ENCODE data around the gene LINGO3.
"Not testable (repeated sequence)": the region's sequence is repeated elsewhere in the genome, so short reads cannot be mapped to it uniquely, and the experiment has no call there.

The LINGO3 gene

GRCh38 chr19:2308114-2308556 lies at the start of gene LINGO3:
Gene LINGO3 (minus strand): TSS chr19:2308154. CDS start chr19:2291776, 16,378 bp downstream.
- no peak for DNase-seq

- no peak for DNase-seq
Observed at GRCh38 chr19:2356036-2356646, 48.2 kb upstream of the LINGO3 start.

GRCh38 chr19:2355168-2356035 lies 47.4 kb upstream of the LINGO3 start:
- DNase-seq = no peak

GRCh38 chr19:2354670-2355069 lies 46.7 kb upstream of the LINGO3 start:
- no peak for DNase-seq

GRCh38 chr19:2353887-2354592 lies 46.1 kb upstream of the LINGO3 start:
- DNase-seq = no peak

GRCh38 chr19:2353159-2353886 lies 45.4 kb upstream of the LINGO3 start:
- no peak for DNase-seq

GRCh38 chr19:2352121-2352520 lies 44.2 kb upstream of the LINGO3 start:
- no peak for DNase-seq

GRCh38 chr19:2351591-2351990 lies 43.6 kb upstream of the LINGO3 start:
- no peak for DNase-seq

- DNase-seq = no peak
Observed at GRCh38 chr19:2350656-2351055, 42.7 kb upstream of the LINGO3 start.

- not testable (repeated sequence) for DNase-seq
Observed at GRCh38 chr19:2349818-2350217, 41.9 kb upstream of the LINGO3 start.

GRCh38 chr19:2345794-2346663 lies 38.1 kb upstream of the LINGO3 start:
- DNase-seq = no peak

GRCh38 chr19:2345076-2345475 lies 37.1 kb upstream of the LINGO3 start:
- DNase-seq = no peak

- no peak for DNase-seq
Observed at GRCh38 chr19:2344381-2344870, 36.5 kb upstream of the LINGO3 start.

GRCh38 chr19:2343289-2343982 lies 35.5 kb upstream of the LINGO3 start:
- DNase-seq = no peak

- DNase-seq = no peak
Observed at GRCh38 chr19:2342656-2343288, 34.8 kb upstream of the LINGO3 start.

- no peak for DNase-seq
Observed at GRCh38 chr19:2341982-2342381, 34.0 kb upstream of the LINGO3 start.

GRCh38 chr19:2341244-2341751 lies 33.3 kb upstream of the LINGO3 start:
- peak; percentile 14 for DNase-seq

- DNase-seq = no peak
Observed at GRCh38 chr19:2340496-2341243, 32.7 kb upstream of the LINGO3 start.

GRCh38 chr19:2339644-2340310 lies 31.8 kb upstream of the LINGO3 start:
- no peak for DNase-seq

All from GF-D8 (cell line).